ENCODE measurements around the gene SH2D6. TPM values are rescaled to one million over a fixed set of nuclear protein-coding genes. Genes with fewer than 3 reads are reported as not detected.

The SH2D6 gene
- total RNA-seq, 1 experiment from 2014 or later: 0.84 TPM

DNA sequence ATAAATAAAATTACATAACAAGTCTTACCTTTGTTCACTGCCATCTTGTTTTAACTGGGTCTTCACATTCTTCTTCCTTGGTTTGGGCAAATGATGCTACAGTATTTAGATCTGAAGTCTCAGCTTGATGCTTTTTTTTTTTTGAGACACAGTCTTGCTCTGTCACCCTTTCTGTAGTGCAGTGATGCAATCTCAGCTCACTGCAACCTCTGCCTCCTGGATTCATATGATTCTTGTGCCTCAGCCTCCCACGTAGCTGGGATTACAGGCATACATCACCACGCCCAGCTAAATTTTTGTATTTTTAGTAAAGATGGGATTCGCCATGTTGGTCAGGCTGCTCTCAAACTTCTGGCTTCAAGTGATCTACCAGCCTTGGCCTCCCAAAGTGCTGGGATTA is 67.3 kb downstream of the SH2D6 start:
- no TSS peak for BruUV-seq (replicated peaks)
- POLR2A ChIA-PET: interaction anchor here (0.6 to 1.3 kb wide), 3 partner anchors 13 to 158 kb away, joined by 3 to 4 read pairs (median 3); no protein-coding TSS in a partner anchor

More for the DNA sequence above, 67.3 kb downstream of the SH2D6 start:
- Mint-ChIP-seq H3K27me3 (ENCODE audit: insufficient read depth, unreplicated experiment) (no peaks in the 10 kb centered on the region), H3K36me3 (ENCODE audit: insufficient read depth, unreplicated experiment) (no peaks in the 10 kb centered on the region), H3K4me3 (ENCODE audit: unreplicated experiment) (no peak overlapping the region), H3K27ac (ENCODE audit: low read depth, unreplicated experiment) (no peak overlapping the region), H3K9me3 (ENCODE audit: unreplicated experiment) (no peaks in the 10 kb centered on the region), H3K4me1 (ENCODE audit: insufficient read depth, unreplicated experiment) (peaks cover 3% of the 10 kb centered on the region)
- DNase-seq (ENCODE audit: unreplicated experiment): no peak
- intact Hi-C loops (cut with micrococcal nuclease): no loop called here
- CTCF ChIA-PET: interaction anchor here (0.6 to 0.9 kb wide), 3 partner anchors 9 to 40 kb away, joined by 3 read pairs; no protein-coding TSS in a partner anchor
- TF ChIP-seq, protein P1, sequence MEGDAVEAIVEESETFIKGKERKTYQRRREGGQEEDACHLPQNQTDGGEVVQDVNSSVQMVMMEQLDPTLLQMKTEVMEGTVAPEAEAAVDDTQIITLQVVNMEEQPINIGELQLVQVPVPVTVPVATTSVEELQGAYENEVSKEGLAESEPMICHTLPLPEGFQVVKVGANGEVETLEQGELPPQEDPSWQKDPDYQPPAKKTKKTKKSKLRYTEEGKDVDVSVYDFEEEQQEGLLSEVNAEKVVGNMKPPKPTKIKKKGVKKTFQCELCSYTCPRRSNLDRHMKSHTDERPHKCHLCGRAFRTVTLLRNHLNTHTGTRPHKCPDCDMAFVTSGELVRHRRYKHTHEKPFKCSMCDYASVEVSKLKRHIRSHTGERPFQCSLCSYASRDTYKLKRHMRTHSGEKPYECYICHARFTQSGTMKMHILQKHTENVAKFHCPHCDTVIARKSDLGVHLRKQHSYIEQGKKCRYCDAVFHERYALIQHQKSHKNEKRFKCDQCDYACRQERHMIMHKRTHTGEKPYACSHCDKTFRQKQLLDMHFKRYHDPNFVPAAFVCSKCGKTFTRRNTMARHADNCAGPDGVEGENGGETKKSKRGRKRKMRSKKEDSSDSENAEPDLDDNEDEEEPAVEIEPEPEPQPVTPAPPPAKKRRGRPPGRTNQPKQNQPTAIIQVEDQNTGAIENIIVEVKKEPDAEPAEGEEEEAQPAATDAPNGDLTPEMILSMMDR (IDR thresholded peaks at IDR 0.05; ENCODE audit: unreplicated experiment): no peak

Other genes with a start within 250 kb of the SH2D6 start
- gene TGOLN2, start 90.7 kb upstream of the SH2D6 start, total RNA-seq (2022): 62.9 and 65.5 TPM in 2 replicates
- gene RETSAT, start 64.2 kb upstream of the SH2D6 start, total RNA-seq (2022): 59.2 and 60.4 TPM in 2 replicates
- 16.2 and 16.7 TPM in 2 replicates for gene ELMOD3, start 63.9 kb upstream of the SH2D6 start, total RNA-seq (2022)
- gene CAPG, start 8.3 kb upstream of the SH2D6 start, total RNA-seq (2022): 173 and 188 TPM in 2 replicates
- 348 and 366 TPM in 2 replicates for gene MAT2A, start 120.5 kb downstream of the SH2D6 start, total RNA-seq (2022)
- 49.1 and 52.2 TPM in 2 replicates for gene GGCX, start 142.8 kb downstream of the SH2D6 start, total RNA-seq (2022)
- gene VAMP8, start 158.9 kb downstream of the SH2D6 start, total RNA-seq (2022): 49.9 and 56.0 TPM in 2 replicates
- 1.6 and 3.0 TPM in 2 replicates for gene VAMP5, start 165.7 kb downstream of the SH2D6 start, total RNA-seq (2022)
- gene RNF181, start 177.0 kb downstream of the SH2D6 start, total RNA-seq (2022): 125 and 215 TPM in 2 replicates
- gene TMEM150A, start 184.0 kb downstream of the SH2D6 start, total RNA-seq (2022): 12.5 and 14.5 TPM in 2 replicates
- gene C2orf68, start 193.4 kb downstream of the SH2D6 start, total RNA-seq (2022): 34.3 and 35.5 TPM in 2 replicates
- 36.7 and 43.8 TPM in 2 replicates for gene USP39, start 197.5 kb downstream of the SH2D6 start, total RNA-seq (2022)
- gene SFTPB, start 249.5 kb downstream of the SH2D6 start, total RNA-seq (2022): 0.26 and 0.32 TPM in 2 replicates